22Rv1 (cell line): ENCODE measurements around the gene WDR72.

Experiments used
- H3K27ac ChIP-seq: fragments of 450-650 bp; 2 replicates; pipeline ENCODE4 v1.5.1; 2017
- ZFX ChIP-seq: fragments of 450-650 bp; IDR thresholded peaks from 2 replicates; pipeline ENCODE4 v1.6.1; 2017; ENCODE audit warnings: antibody characterized with exemption, borderline replicate concordance
- TF ChIP-seq, protein P1 (sequence below): fragments of 450-650 bp; IDR thresholded peaks from 2 replicates; pipeline ENCODE4 v1.5.1; 2017; ENCODE audit warnings: mild to moderate bottlenecking

The WDR72 gene

DNA sequence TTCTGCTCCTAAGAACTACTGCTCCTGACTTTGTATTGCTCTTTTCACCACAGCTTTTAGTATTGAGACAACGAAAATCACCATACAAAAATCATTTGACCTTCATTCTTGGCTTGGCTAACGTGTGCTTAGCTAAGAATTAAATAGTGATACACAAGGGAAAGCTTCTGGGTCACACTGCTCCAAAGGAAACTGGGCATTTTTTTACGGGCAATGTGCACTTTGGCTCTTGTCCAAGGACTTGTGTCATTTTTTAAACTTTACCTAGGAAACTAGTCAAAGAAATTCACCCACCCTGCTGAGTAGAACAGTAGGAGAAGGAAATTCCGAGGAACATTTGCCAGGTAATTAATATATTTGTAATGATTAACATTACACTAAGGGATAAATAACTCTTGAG is 19.8 kb downstream of the WDR72 start:
- H3K27ac ChIP-seq, result no peak overlapping the region
- TF ChIP-seq, protein P1, sequence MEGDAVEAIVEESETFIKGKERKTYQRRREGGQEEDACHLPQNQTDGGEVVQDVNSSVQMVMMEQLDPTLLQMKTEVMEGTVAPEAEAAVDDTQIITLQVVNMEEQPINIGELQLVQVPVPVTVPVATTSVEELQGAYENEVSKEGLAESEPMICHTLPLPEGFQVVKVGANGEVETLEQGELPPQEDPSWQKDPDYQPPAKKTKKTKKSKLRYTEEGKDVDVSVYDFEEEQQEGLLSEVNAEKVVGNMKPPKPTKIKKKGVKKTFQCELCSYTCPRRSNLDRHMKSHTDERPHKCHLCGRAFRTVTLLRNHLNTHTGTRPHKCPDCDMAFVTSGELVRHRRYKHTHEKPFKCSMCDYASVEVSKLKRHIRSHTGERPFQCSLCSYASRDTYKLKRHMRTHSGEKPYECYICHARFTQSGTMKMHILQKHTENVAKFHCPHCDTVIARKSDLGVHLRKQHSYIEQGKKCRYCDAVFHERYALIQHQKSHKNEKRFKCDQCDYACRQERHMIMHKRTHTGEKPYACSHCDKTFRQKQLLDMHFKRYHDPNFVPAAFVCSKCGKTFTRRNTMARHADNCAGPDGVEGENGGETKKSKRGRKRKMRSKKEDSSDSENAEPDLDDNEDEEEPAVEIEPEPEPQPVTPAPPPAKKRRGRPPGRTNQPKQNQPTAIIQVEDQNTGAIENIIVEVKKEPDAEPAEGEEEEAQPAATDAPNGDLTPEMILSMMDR, result no peak
- no peak for TF ChIP-seq ZFX

- TF ChIP-seq, protein P1, result no peak
- TF ChIP-seq ZFX, result no peak
- no peak overlapping the region for H3K27ac ChIP-seq
These were observed 20.3 kb downstream of the WDR72 start for GRCh38 chr15:53739187-53739586.

DNA sequence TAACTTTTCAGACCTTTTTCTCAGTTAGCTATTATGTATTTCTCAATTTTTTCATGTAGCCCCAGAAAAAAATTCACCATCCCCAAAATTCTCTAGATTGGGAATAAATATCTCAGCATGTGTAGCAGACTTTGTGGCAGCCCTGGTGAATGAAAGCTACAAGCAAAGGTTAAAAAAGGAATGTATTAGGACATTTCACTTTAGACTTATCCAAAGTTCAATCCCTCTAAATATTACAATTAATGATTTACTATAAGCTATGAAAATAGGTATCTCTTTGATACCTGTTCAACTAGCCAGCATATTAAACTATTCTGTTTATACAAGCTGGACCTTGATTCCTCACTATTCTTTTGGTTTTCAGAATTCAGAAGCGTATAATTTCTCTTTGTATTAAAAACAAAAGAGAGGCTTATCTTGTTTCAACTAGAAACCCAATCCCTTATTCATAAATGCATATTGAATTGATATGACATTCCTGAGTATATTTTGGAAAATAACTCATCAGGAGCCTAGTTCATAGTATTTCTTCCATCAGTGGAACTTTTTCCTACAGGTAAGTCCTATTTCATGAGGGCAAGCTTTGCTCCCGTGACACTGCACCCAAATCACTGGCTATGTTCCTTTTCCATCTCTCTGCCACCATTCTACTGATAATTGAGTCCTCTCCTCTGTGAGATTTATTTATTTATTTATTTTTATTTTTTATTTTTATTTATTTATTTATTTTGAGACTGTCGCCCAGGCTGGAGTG is 38.0 kb downstream of the WDR72 start:
- TF ChIP-seq, protein P1, result no peak
- TF ChIP-seq ZFX, result no peak
- H3K27ac ChIP-seq, result no peak overlapping the region

DNA sequence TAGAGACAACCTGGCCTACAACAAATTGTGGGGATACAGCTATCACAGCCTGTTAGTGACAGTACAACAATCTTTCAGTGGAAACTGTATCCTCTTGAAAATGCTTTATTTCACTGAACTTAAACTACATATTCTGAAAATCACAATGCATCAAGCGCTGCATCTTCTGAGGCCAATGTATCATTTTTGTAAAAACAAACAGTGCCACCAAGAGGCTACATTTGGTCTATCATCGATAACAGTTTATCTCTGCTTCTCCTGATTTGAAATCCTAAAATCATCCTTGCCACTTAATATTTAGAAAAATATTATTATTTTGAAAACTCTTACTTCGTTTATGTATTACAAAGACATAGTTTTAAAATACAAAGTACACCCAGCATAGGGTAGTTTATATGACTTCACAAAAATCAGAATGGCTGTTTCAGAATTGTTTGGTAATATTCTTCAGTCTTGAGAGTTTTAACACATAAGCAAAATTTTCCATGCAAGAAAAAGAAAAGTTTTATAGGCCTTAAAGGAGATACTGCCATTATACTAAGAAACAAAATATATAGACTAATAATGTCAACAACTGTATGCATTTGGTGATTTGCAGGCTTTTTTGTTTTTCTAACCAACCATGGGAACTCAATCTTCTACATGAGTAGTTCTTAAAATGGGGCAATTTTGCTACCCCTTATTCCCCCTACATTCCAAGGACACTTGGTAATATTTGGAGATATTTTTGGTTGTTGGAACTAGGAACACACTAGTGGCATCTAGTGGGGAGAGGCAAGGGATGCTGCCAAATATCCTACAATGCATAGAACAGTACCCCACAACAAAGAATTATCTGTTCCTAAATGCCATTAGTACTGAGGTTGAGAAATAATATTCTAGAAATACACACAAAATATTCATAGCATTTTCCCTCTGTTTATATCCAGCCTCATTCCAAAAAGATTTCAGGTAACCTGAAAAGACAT is 42.3 kb downstream of the WDR72 start:
- no peak overlapping the region for H3K27ac ChIP-seq
- TF ChIP-seq, protein P1, result peak; percentile 66
- TF ChIP-seq ZFX, result no peak

DNA sequence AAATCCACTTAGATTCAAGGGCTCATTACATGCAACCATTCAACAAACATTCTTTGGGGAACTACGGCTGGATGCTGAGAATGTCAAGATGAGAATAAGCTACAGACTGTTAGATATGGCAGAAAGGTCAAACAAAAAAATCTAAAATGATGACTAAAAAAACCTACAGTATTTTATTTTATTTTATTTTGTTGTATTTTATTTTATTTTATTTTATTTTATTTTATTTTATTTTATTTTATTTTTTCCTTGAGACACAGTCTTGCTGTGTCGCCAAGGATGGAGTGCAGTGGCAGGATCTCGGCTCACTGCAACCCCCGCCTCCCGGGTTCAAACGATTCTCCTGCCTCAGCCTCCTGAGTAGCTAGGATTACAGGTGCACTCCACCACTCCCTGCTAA is 46.2 kb downstream of the WDR72 start:
- H3K27ac ChIP-seq, result no peak overlapping the region
- TF ChIP-seq ZFX, result no peak
- TF ChIP-seq, protein P1, result no peak

- TF ChIP-seq, protein P1, result no peak
- H3K27ac ChIP-seq, result no peak overlapping the region
These were observed 48.6 kb downstream of the WDR72 start for GRCh38 chr15:53710906-53711305.

- H3K27ac ChIP-seq, result no peak overlapping the region
- TF ChIP-seq ZFX, result no peak
- TF ChIP-seq, protein P1, result no peak
These were observed 49.6 kb downstream of the WDR72 start for GRCh38 chr15:53709821-53710220.
